ENCODE measurements around the gene CYP3A5.

The CYP3A5 gene

GRCh38 chr7:99619571-99620130, 60.1 kb downstream of the CYP3A5 start:
- peaks cover 48 to 63% of the 10 kb centered on the region in 2 experiments for H3K36me3 ChIP-seq (ENCODE audit: control insufficient read depth in 1 of 2, insufficient read depth in 2 of 2, low read depth in 1 of 2, low read length in 2 of 2)
- H2BK15ac ChIP-seq (ENCODE audit: low read depth, poor library complexity, severe bottlenecking): no peak overlapping the region
- H3K27me3 ChIP-seq (ENCODE audit: control insufficient read depth in 1 of 2, insufficient read depth in 1 of 2, low read length in 2 of 2): no peaks in the 10 kb centered on the region
- no peak overlapping the region for H3K18ac ChIP-seq (ENCODE audit: low read depth in 1 of 2, low read length in 2 of 2)
- H2BK120ac ChIP-seq (ENCODE audit: low read depth, low read length): no peak overlapping the region
- no peak overlapping the region for H3K4me2 ChIP-seq (ENCODE audit: low read length, poor library complexity, severe bottlenecking)
- H3K9me3 ChIP-seq (ENCODE audit: control insufficient read depth, low read length): no peaks in the 10 kb centered on the region
- H3K4me1 ChIP-seq (ENCODE audit: control insufficient read depth, insufficient read depth, low read depth, low read length): peaks cover 12% of the 10 kb centered on the region
- no peak overlapping the region for H3K14ac ChIP-seq (ENCODE audit: low read length in 2 of 2)
- H4K8ac ChIP-seq (ENCODE audit: low read length): no peak overlapping the region
- H2AK5ac ChIP-seq (ENCODE audit: low read length, severe bottlenecking): no peak overlapping the region
- H3K4me3 ChIP-seq (ENCODE audit: insufficient read depth in 1 of 2, low read depth in 1 of 2, low read length in 2 of 2): no peak overlapping the region
- no peak overlapping the region for H4K91ac ChIP-seq (ENCODE audit: low read length)
- H2AFZ ChIP-seq (ENCODE audit: low read depth, low read length): no peak overlapping the region
- no peak for DNase-seq
- H3K4ac ChIP-seq (ENCODE audit: low read depth in 1 of 2, low read length in 2 of 2): no peak overlapping the region
- no peak overlapping the region for H3K27ac ChIP-seq (ENCODE audit: low read length, poor library complexity, severe bottlenecking)
- peaks cover 53% of the 10 kb centered on the region for H3K79me1 ChIP-seq (replicated peaks; ENCODE audit: low read length, poor library complexity, severe bottlenecking)
- H3K9ac ChIP-seq (ENCODE audit: low read length): no peak overlapping the region
- WGBS: 96% methylated on average over 18 of the region's 18 CpGs
- H2BK12ac ChIP-seq (ENCODE audit: low read length in 2 of 2): no peak overlapping the region
- no peak overlapping the region for H2BK5ac ChIP-seq (ENCODE audit: low read depth, low read length, poor library complexity, severe bottlenecking)
- no peak overlapping the region for H3K23ac ChIP-seq (ENCODE audit: low read length in 2 of 2)

GRCh38 chr7:99618726-99619125, 61.1 kb downstream of the CYP3A5 start:
- H3K79me1 ChIP-seq (replicated peaks; ENCODE audit: low read length, poor library complexity, severe bottlenecking): peaks cover 44% of the 10 kb centered on the region
- no peak overlapping the region for H4K8ac ChIP-seq (ENCODE audit: low read length)
- no peak overlapping the region for H3K27ac ChIP-seq (ENCODE audit: low read length, poor library complexity, severe bottlenecking)
- H3K14ac ChIP-seq (ENCODE audit: low read length in 2 of 2): no peak overlapping the region
- H3K4me3 ChIP-seq (ENCODE audit: insufficient read depth in 1 of 2, low read depth in 1 of 2, low read length in 2 of 2): no peak overlapping the region
- H2AFZ ChIP-seq (ENCODE audit: low read depth, low read length): no peak overlapping the region
- H3K9ac ChIP-seq (ENCODE audit: low read length): peak overlapping the region; percentile 89
- H2BK120ac ChIP-seq (ENCODE audit: low read depth, low read length): no peak overlapping the region
- DNase-seq: peak; percentile 79
- no peaks in the 10 kb centered on the region for H3K9me3 ChIP-seq (ENCODE audit: control insufficient read depth, low read length)
- H2AK5ac ChIP-seq (ENCODE audit: low read length, severe bottlenecking): no peak overlapping the region
- no peak overlapping the region for H2BK5ac ChIP-seq (ENCODE audit: low read depth, low read length, poor library complexity, severe bottlenecking)
- H3K18ac ChIP-seq (ENCODE audit: low read depth in 1 of 2, low read length in 2 of 2): no peak overlapping the region
- H4K91ac ChIP-seq (ENCODE audit: low read length): no peak overlapping the region
- WGBS: 77% methylated on average over 3 of the region's 3 CpGs
- no peaks in the 10 kb centered on the region for H3K27me3 ChIP-seq (ENCODE audit: control insufficient read depth in 1 of 2, insufficient read depth in 1 of 2, low read length in 2 of 2)
- peaks cover 12% of the 10 kb centered on the region for H3K4me1 ChIP-seq (ENCODE audit: control insufficient read depth, insufficient read depth, low read depth, low read length)
- no peak overlapping the region for H2BK15ac ChIP-seq (ENCODE audit: low read depth, poor library complexity, severe bottlenecking)
- no peak overlapping the region for H3K23ac ChIP-seq (ENCODE audit: low read length in 2 of 2)
- no peak overlapping the region for H2BK12ac ChIP-seq (ENCODE audit: low read length in 2 of 2)
- peaks cover 39 to 54% of the 10 kb centered on the region in 2 experiments for H3K36me3 ChIP-seq (ENCODE audit: control insufficient read depth in 1 of 2, insufficient read depth in 2 of 2, low read depth in 1 of 2, low read length in 2 of 2)
- no peak overlapping the region for H3K4ac ChIP-seq (ENCODE audit: low read depth in 1 of 2, low read length in 2 of 2)
- no peak overlapping the region for H3K4me2 ChIP-seq (ENCODE audit: low read length, poor library complexity, severe bottlenecking)

- no peak for DNase-seq
- peaks cover 24 to 39% of the 10 kb centered on the region in 2 experiments for H3K36me3 ChIP-seq (ENCODE audit: control insufficient read depth in 1 of 2, insufficient read depth in 2 of 2, low read depth in 1 of 2, low read length in 2 of 2)
- WGBS: 40% methylated on average over 18 of the region's 22 CpGs
These were observed 62.5 kb downstream of the CYP3A5 start for GRCh38 chr7:99617192-99617781.

GRCh38 chr7:99616359-99617191, 63.2 kb downstream of the CYP3A5 start, which contains the start of gene ZSCAN25:
Gene ZSCAN25, plus strand, starts transcription at chr7:99616946. Its CDS starts 2,661 bp downstream, at chr7:99619607.
- H3K27ac ChIP-seq (ENCODE audit: low read length, poor library complexity, severe bottlenecking): peak within 1 kb of the TSS; percentile 44
- H4K8ac ChIP-seq (ENCODE audit: low read length): peak within 1 kb of the TSS; percentile 99
- under 1% methylated on average over 60 of the region's 60 CpGs for WGBS
- peak within 1 kb of the TSS in 1 of 2 experiments; percentile 75 for H3K14ac ChIP-seq (ENCODE audit: low read length in 2 of 2)
- H2BK15ac ChIP-seq (ENCODE audit: low read depth, poor library complexity, severe bottlenecking): no peak within 1 kb of the TSS
- H4K91ac ChIP-seq (ENCODE audit: low read length): peak within 1 kb of the TSS; percentile 96
- peak within 1 kb of the TSS; percentile 64 for H2BK120ac ChIP-seq (ENCODE audit: low read depth, low read length)
- H2AFZ ChIP-seq (ENCODE audit: low read depth, low read length): peak within 1 kb of the TSS; percentile 97
- H3K9me3 ChIP-seq (ENCODE audit: control insufficient read depth, low read length): no peaks in the 10 kb centered on the region
- peaks cover 30% of the 10 kb centered on the region for H3K79me1 ChIP-seq (replicated peaks; ENCODE audit: low read length, poor library complexity, severe bottlenecking)
- peaks cover 12% of the 10 kb centered on the region for H3K4me1 ChIP-seq (ENCODE audit: control insufficient read depth, insufficient read depth, low read depth, low read length)
- H3K9ac ChIP-seq (ENCODE audit: low read length): peak within 1 kb of the TSS; percentile 89
- H2BK5ac ChIP-seq (ENCODE audit: low read depth, low read length, poor library complexity, severe bottlenecking): peak within 1 kb of the TSS; percentile 49
- peak within 1 kb of the TSS in 1 of 2 experiments; percentile 45 for H2BK12ac ChIP-seq (ENCODE audit: low read length in 2 of 2)
- peaks cover 20 to 32% of the 10 kb centered on the region in 2 experiments for H3K36me3 ChIP-seq (ENCODE audit: control insufficient read depth in 1 of 2, insufficient read depth in 2 of 2, low read depth in 1 of 2, low read length in 2 of 2)
- H2AK5ac ChIP-seq (ENCODE audit: low read length, severe bottlenecking): no peak within 1 kb of the TSS
- peak within 1 kb of the TSS; percentile 89 for H3K4me2 ChIP-seq (ENCODE audit: low read length, poor library complexity, severe bottlenecking)
- peak within 1 kb of the TSS; percentile 89 to 91 for H3K4me3 ChIP-seq (ENCODE audit: insufficient read depth in 1 of 2, low read depth in 1 of 2, low read length in 2 of 2)
- peak within 1 kb of the TSS in 1 of 2 experiments; percentile 85 for H3K23ac ChIP-seq (ENCODE audit: low read length in 2 of 2)
- H3K18ac ChIP-seq (ENCODE audit: low read depth in 1 of 2, low read length in 2 of 2): peak within 1 kb of the TSS; percentile 96 to 97
- no peaks in the 10 kb centered on the region for H3K27me3 ChIP-seq (ENCODE audit: control insufficient read depth in 1 of 2, insufficient read depth in 1 of 2, low read length in 2 of 2)
- peak; percentile 93 for DNase-seq
- peak within 1 kb of the TSS; percentile 80 to 81 for H3K4ac ChIP-seq (ENCODE audit: low read depth in 1 of 2, low read length in 2 of 2)

More at GRCh38 chr7:99617192-99617781, 62.5 kb downstream of the CYP3A5 start:
- H2BK12ac ChIP-seq (ENCODE audit: low read length in 2 of 2): no peak overlapping the region
- peak overlapping the region; percentile 64 for H2BK120ac ChIP-seq (ENCODE audit: low read depth, low read length)
- H2BK5ac ChIP-seq (ENCODE audit: low read depth, low read length, poor library complexity, severe bottlenecking): peak overlapping the region; percentile 49
- peak overlapping the region in 1 of 2 experiments; percentile 85 for H3K23ac ChIP-seq (ENCODE audit: low read length in 2 of 2)
- peak overlapping the region; percentile 77 to 80 for H3K4ac ChIP-seq (ENCODE audit: low read depth in 1 of 2, low read length in 2 of 2)
- peaks cover 12% of the 10 kb centered on the region for H3K4me1 ChIP-seq (ENCODE audit: control insufficient read depth, insufficient read depth, low read depth, low read length)
- no peak overlapping the region for H2BK15ac ChIP-seq (ENCODE audit: low read depth, poor library complexity, severe bottlenecking)
- peak overlapping the region; percentile 97 for H2AFZ ChIP-seq (ENCODE audit: low read depth, low read length)
- peak overlapping the region; percentile 89 for H3K9ac ChIP-seq (ENCODE audit: low read length)
- H3K27me3 ChIP-seq (ENCODE audit: control insufficient read depth in 1 of 2, insufficient read depth in 1 of 2, low read length in 2 of 2): no peaks in the 10 kb centered on the region
- H4K8ac ChIP-seq (ENCODE audit: low read length): peak overlapping the region; percentile 98
- no peak overlapping the region for H2AK5ac ChIP-seq (ENCODE audit: low read length, severe bottlenecking)
- H3K9me3 ChIP-seq (ENCODE audit: control insufficient read depth, low read length): no peaks in the 10 kb centered on the region
- peak overlapping the region; percentile 96 for H4K91ac ChIP-seq (ENCODE audit: low read length)
- H3K4me3 ChIP-seq (ENCODE audit: insufficient read depth in 1 of 2, low read depth in 1 of 2, low read length in 2 of 2): peak overlapping the region; percentile 89 to 91
- peak overlapping the region; percentile 93 to 96 for H3K18ac ChIP-seq (ENCODE audit: low read depth in 1 of 2, low read length in 2 of 2)
- no peak overlapping the region for H3K27ac ChIP-seq (ENCODE audit: low read length, poor library complexity, severe bottlenecking)
- peaks cover 32% of the 10 kb centered on the region for H3K79me1 ChIP-seq (replicated peaks; ENCODE audit: low read length, poor library complexity, severe bottlenecking)
- H3K4me2 ChIP-seq (ENCODE audit: low read length, poor library complexity, severe bottlenecking): peak overlapping the region; percentile 87
- peak overlapping the region in 1 of 2 experiments; percentile 75 for H3K14ac ChIP-seq (ENCODE audit: low read length in 2 of 2)

Data from mesenchymal stem cell (in vitro differentiated cells and primary cell).